HCT116 (cell line): ENCODE data around the gene SLC25A12. TPM values are rescaled to one million over a fixed set of nuclear protein-coding genes. Genes with fewer than 3 reads are reported as not detected.

Experiments
- ATAC-seq: fragments of 200-7000 bp; cut with Tn5 transposase; 2 replicates; pipeline ENCODE4 v1.9.1; 2020; ENCODE audit warnings: mild to moderate bottlenecking, moderate library complexity
- BruUV-seq: library from RNA; stranded (reverse); fragments of 400-500 nt; replicated peaks from 2 replicates; lab custom pipeline; 2021; lab: Mats Ljungman, UMichigan
- CTCF ChIA-PET: fragments of 300-600 bp; sonication (Branson Sonifier 250); formaldehyde crosslinking; loops from one replicate; lab custom pipeline; 2021; ENCODE audit warnings: antibody characterized with exemption; lab: Charles Lee
- POLR2A ChIA-PET: fragments of 300-600, 350-600 bp; sonication (Branson Sonifier 250); formaldehyde crosslinking; loops from one replicate; lab custom pipeline; 2021; ENCODE audit warnings: antibody characterized with exemption; lab: Charles Lee
- RAD21 ChIA-PET, 2 experiments: fragments of 300-600 bp; sonication (Branson Sonifier 250); formaldehyde crosslinking; loops; one replicate each; lab custom pipeline; 2023; ENCODE audit warnings: low total read pairs in 2 of 2; ENCODE audit not compliant: uncharacterized antibody in 2 of 2, unreplicated experiment in 2 of 2, low non-redundant PET in 1 of 2; lab: Charles Lee
- DNase-seq: peaks from one replicate; pipeline ENCODE4 v3.0.0-alpha.2; 2010; ENCODE audit warnings: low read depth, low spot score
- H2AFZ ChIP-seq: fragments of 200-600 bp; shearing (Covaris generic), sonication (generic); 2 replicates; pipeline ENCODE4 v1.6.1; 2017; ENCODE audit warnings: low read depth, mixed run types, mixed read lengths, antibody characterized with exemption, low read length; ENCODE audit not compliant: poor library complexity, severe bottlenecking
- H3K27ac ChIP-seq: 2 replicates; pipeline ENCODE4 v1.5.1; 2012; ENCODE audit warnings: low read depth, low read length
- H3K27me3 ChIP-seq: fragments of 200-600 bp; sonication (generic); 2 replicates; pipeline ENCODE4 v1.6.1; 2016; ENCODE audit warnings: mixed run types, low read length, mixed read lengths; ENCODE audit not compliant: insufficient read depth
- H3K36me3 ChIP-seq, 2 experiments: fragments of 200-500 bp in 1 of 2; fragments of 200-600 bp in 1 of 2; sonication (Bioruptor generic) in 1 of 2; sonication (generic) in 1 of 2; 2 replicates each; pipeline versions ENCODE4 v1.5.1 to v1.6.1; 2014 to 2016; ENCODE audit warnings: low read length in 2 of 2, inconsistent platforms in 1 of 2, mixed read lengths in 1 of 2, mixed run types in 1 of 2; ENCODE audit not compliant: insufficient read depth in 2 of 2, control insufficient read depth in 1 of 2
- H3K4me1 ChIP-seq, 2 experiments: fragments of 200-600 bp in 1 of 2; sonication (generic) in 1 of 2; 2 replicates each; pipeline versions ENCODE4 v1.5.1 to v1.6.1; 2012 to 2017; ENCODE audit warnings: low read length in 2 of 2, inconsistent platforms in 1 of 2, mild to moderate bottlenecking in 1 of 2, mixed read lengths in 1 of 2, mixed run types in 1 of 2, moderate library complexity in 1 of 2; ENCODE audit not compliant: insufficient read depth in 2 of 2, control insufficient read depth in 1 of 2
- H3K4me2 ChIP-seq: fragments of 200-600 bp; sonication (generic); 2 replicates; pipeline ENCODE4 v1.6.1; 2017; ENCODE audit warnings: mixed run types, low read length, mixed read lengths
- H3K4me3 ChIP-seq, 2 experiments: fragments of 200-600 bp in 1 of 2; sonication (generic) in 1 of 2; replicated peaks in 1 of 2; 2 replicates each; pipeline ENCODE4 v1.5.1; 2011 to 2016; ENCODE audit warnings: low read length in 2 of 2, control low read depth in 1 of 2, low read depth in 1 of 2, mild to moderate bottlenecking in 1 of 2, mixed read lengths in 1 of 2, mixed run types in 1 of 2
- H3K79me2 ChIP-seq: fragments of 200-600 bp; sonication (generic); 2 replicates; pipeline ENCODE4 v1.6.1; 2017; ENCODE audit warnings: mild to moderate bottlenecking, mixed run types, low read length, moderate library complexity, mixed read lengths; ENCODE audit not compliant: insufficient read depth
- H3K9ac ChIP-seq: fragments of 200-600 bp; sonication (generic); 2 replicates; pipeline ENCODE4 v1.6.1; 2016; ENCODE audit warnings: low read length, mixed read lengths
- H3K9me2 ChIP-seq: fragments of 200-600 bp; sonication (generic), shearing (Covaris generic); 2 replicates; pipeline ENCODE4 v1.6.1; 2017; ENCODE audit warnings: mixed run types, mild to moderate bottlenecking, moderate library complexity; ENCODE audit not compliant: insufficient read depth
- H3K9me3 ChIP-seq, 2 experiments: fragments of 200-500 bp in 1 of 2; fragments of 200-600 bp in 1 of 2; sonication (Bioruptor generic) in 1 of 2; sonication (generic) in 1 of 2; 2 replicates each; pipeline ENCODE4 v1.6.1; 2014 to 2017; ENCODE audit warnings: low read length in 2 of 2, mixed read lengths in 2 of 2, inconsistent platforms in 1 of 2, low read depth in 1 of 2, mild to moderate bottlenecking in 1 of 2, mixed run types in 1 of 2, moderate library complexity in 1 of 2; ENCODE audit not compliant: control insufficient read depth in 1 of 2, insufficient read depth in 1 of 2
- H4K20me1 ChIP-seq: fragments of 200-600 bp; sonication (generic), shearing (Covaris generic); 2 replicates; pipeline ENCODE4 v1.6.1; 2017; ENCODE audit warnings: mixed run types, mild to moderate bottlenecking, moderate library complexity; ENCODE audit not compliant: insufficient read depth
- ATF3 ChIP-seq: IDR thresholded peaks from 2 replicates; pipeline ENCODE4 v1.6.1; 2012
- CEBPB ChIP-seq: IDR thresholded peaks from 2 replicates; pipeline ENCODE4 v1.6.1; 2012; ENCODE audit warnings: low read depth
- CTCF ChIP-seq, 3 experiments: fragments of 200-600 bp in 1 of 3; sonication (generic) in 1 of 3; IDR thresholded peaks in 2 of 3; conservative IDR thresholded peaks in 1 of 3; 2 replicates each; pipeline ENCODE4 v1.5.1; 2012 to 2017; ENCODE audit warnings: low read depth in 2 of 3, low read length in 2 of 3, antibody characterized with exemption in 1 of 3, borderline replicate concordance in 1 of 3, control low read depth in 1 of 3, mild to moderate bottlenecking in 1 of 3, mixed read lengths in 1 of 3, mixed run types in 1 of 3, moderate library complexity in 1 of 3; ENCODE audit not compliant: insufficient read depth in 1 of 3
- EGR1 ChIP-seq: IDR thresholded peaks from 2 replicates; pipeline ENCODE4 v1.6.1; 2012; ENCODE audit warnings: low read depth
- EZH2phosphoT487 ChIP-seq: fragments of 200-600 bp; IDR thresholded peaks from 2 replicates; pipeline ENCODE4 v1.6.1; 2018; ENCODE audit warnings: antibody characterized with exemption, borderline replicate concordance
- FOSL1 ChIP-seq: IDR thresholded peaks from 2 replicates; pipeline ENCODE4 v1.6.1; 2012; ENCODE audit warnings: low read depth
- JUND ChIP-seq: IDR thresholded peaks from 2 replicates; pipeline ENCODE4 v1.6.1; 2012
- RAD21 ChIP-seq: IDR thresholded peaks from 2 replicates; pipeline ENCODE4 v1.6.1; 2012; ENCODE audit warnings: low read depth, mild to moderate bottlenecking
- REST ChIP-seq: IDR thresholded peaks from 2 replicates; pipeline ENCODE4 v1.6.1; 2012; ENCODE audit warnings: low read depth
- SP1 ChIP-seq: IDR thresholded peaks from 2 replicates; pipeline ENCODE4 v1.6.1; 2012; ENCODE audit warnings: low read depth
- SRF ChIP-seq: IDR thresholded peaks from 2 replicates; pipeline ENCODE4 v1.6.1; 2012; ENCODE audit warnings: low read depth
- TCF7L2 ChIP-seq: IDR thresholded peaks from 2 replicates; pipeline ENCODE4 v1.7.0; 2011; ENCODE audit warnings: borderline replicate concordance, inconsistent platforms; ENCODE audit not compliant: insufficient read depth, insufficient read length; ENCODE audit errors: extremely low read depth
- ZBTB33 ChIP-seq: IDR thresholded peaks from 2 replicates; pipeline ENCODE4 v1.6.1; 2011; ENCODE audit warnings: mild to moderate bottlenecking, low read length, moderate library complexity; ENCODE audit not compliant: insufficient replicate concordance; ENCODE audit errors: extremely low read depth
- ZNF274 ChIP-seq: fragments of 200-500 bp; sonication (Bioruptor generic); IDR thresholded peaks from 2 replicates; pipeline ENCODE4 v1.6.1; 2014; ENCODE audit warnings: mild to moderate bottlenecking, low read depth, low read length, inconsistent platforms
- intact Hi-C: fragments of 100-400 bp; cut with micrococcal nuclease; formaldehyde crosslinking; loops from 2 replicates; pipeline ENCODE4 v1.10.0; 2022
- total RNA-seq: library from RNA; stranded (reverse); gene quantifications from one replicate; pipeline ENCODE4 v1.2.1, GENCODE V29; 2021; ENCODE audit not compliant: unreplicated experiment

Gene SLC25A12
- total RNA-seq, 1 experiment from 2014 or later: 16.0 TPM

- Histone ChIP-seq H3K9me3 (no peaks in the 10 kb centered on the region), H3K36me3 (no peaks in the 10 kb centered on the region), H3K4me1 (no peaks in the 10 kb centered on the region), H2AFZ (no peak overlapping the region), H3K4me2 (no peak overlapping the region), H3K27me3 (no peaks in the 10 kb centered on the region), H3K27ac (no peak overlapping the region), H3K9ac (no peak overlapping the region), H3K4me3 (no peak overlapping the region), H3K79me2 (no peaks in the 10 kb centered on the region), H4K20me1 (no peaks in the 10 kb centered on the region), H3K9me2 (no peaks in the 10 kb centered on the region)
- no peak for TF ChIP-seq RAD21
- no peak for TF ChIP-seq JUND
- no peak for TF ChIP-seq SP1
- TF ChIP-seq CTCF (IDR thresholded peaks at IDR 0.05 in 2 of 3, conservative IDR thresholded peaks at IDR 0.05 in 1 of 3; ENCODE audit: borderline replicate concordance in 1 of 3, insufficient read depth in 1 of 3, low read depth in 2 of 3, low read length in 2 of 3): no peak
- no peak for TF ChIP-seq ZBTB33
- TF ChIP-seq EZH2phosphoT487: no peak
- no peak for TF ChIP-seq SRF
- TF ChIP-seq FOSL1: no peak
- no peak for TF ChIP-seq ATF3
- TF ChIP-seq ZNF274: no peak
- TF ChIP-seq EGR1: no peak
- TF ChIP-seq CEBPB: no peak
- TF ChIP-seq REST: no peak
- no peak for TF ChIP-seq TCF7L2
- no peak for ATAC-seq
- ChIA-PET CTCF (no interaction called here), RAD21 (no interaction called here), POLR2A (no interaction called here)
- intact Hi-C loops: no loop called here
- no peak for DNase-seq
- no TSS peak for BruUV-seq
These were observed 41.6 kb downstream of the SLC25A12 start for GRCh38 chr2:171852366-171852888.
